K562 (cell line): ENCODE measurements around the gene VWA3B. TPM values are rescaled to one million over a fixed set of nuclear protein-coding genes. Genes with fewer than 3 reads are reported as not detected.

ENCODE experiments used
- ATAC-seq: fragments of 200-7000 bp; cut with Tn5 transposase; 3 replicates; pipeline ENCODE4 v1.9.1; 2020; ENCODE audit warnings: moderate library complexity
- BruUV-seq: library from RNA; stranded (reverse); fragments of 400-500 nt; replicated peaks from 2 replicates; lab custom pipeline; 2021; lab: Mats Ljungman, UMichigan
- CTCF ChIA-PET: fragments of 300-600 bp; formaldehyde crosslinking; extraction: SDS; loops from one replicate; lab custom pipeline; 2021; ENCODE audit warnings: low intra/inter-chr PET ratio; lab: Yijun Ruan, JAX
- POLR2A ChIA-PET: fragments of 300-600, 350-650 bp; sonication (Branson Sonifier 250); formaldehyde crosslinking; extraction: SDS; loops from one replicate; lab custom pipeline; 2021; ENCODE audit warnings: antibody characterized with exemption, inconsistent platforms; lab: Yijun Ruan, JAX
- DNase-seq, 4 experiments: peaks; one replicate each; pipeline versions ENCODE4 v3.0.0 to v3.0.0-alpha.2; 2011 to 2018; ENCODE audit warnings: low spot score in 3 of 4, mixed read lengths in 3 of 4; ENCODE audit errors: extremely low read depth in 1 of 4
- FAIRE-seq: peaks from 2 replicates; lab custom pipeline; 2011; peaks lifted over from hg19 to GRCh38; lab: Jason Lieb, UNC
- H2AFZ ChIP-seq: 2 replicates; pipeline ENCODE4 v1.6.0; 2011; ENCODE audit warnings: low read depth, low read length, control low read depth, inconsistent platforms
- H3K27ac ChIP-seq: fragments of 200-600 bp; 3 replicates; pipeline ENCODE4 v1.8.0; 2011; ENCODE audit warnings: low read depth, mild to moderate bottlenecking, control low read depth, inconsistent platforms, low read length, moderate library complexity, mixed read lengths; ENCODE audit errors: extremely low read depth
- H3K27me3 ChIP-seq, 2 experiments: fragments of 300-600 bp in 1 of 2; 2 replicates in 1 of 2; 3 replicates in 1 of 2; pipeline versions ENCODE4 v1.6.0 to v1.8.0; 2011; ENCODE audit warnings: inconsistent platforms in 2 of 2, low read length in 2 of 2, mild to moderate bottlenecking in 1 of 2, mixed read lengths in 1 of 2, moderate library complexity in 1 of 2; ENCODE audit not compliant: control insufficient read depth in 2 of 2, insufficient read depth in 2 of 2
- H3K36me3 ChIP-seq: fragments of 300-600 bp; 3 replicates; pipeline ENCODE4 v1.8.0; 2011; ENCODE audit warnings: mild to moderate bottlenecking, low read length, inconsistent platforms; ENCODE audit not compliant: control insufficient read depth, insufficient read depth
- H3K4me1 ChIP-seq, 2 experiments: fragments of 200-600 bp in 1 of 2; replicated peaks in 1 of 2; 2 replicates in 1 of 2; 3 replicates in 1 of 2; pipeline versions ENCODE4 v1.5.1 to v1.8.0; 2011; ENCODE audit warnings: inconsistent platforms in 2 of 2, low read length in 2 of 2, mild to moderate bottlenecking in 1 of 2, mixed read lengths in 1 of 2, moderate library complexity in 1 of 2; ENCODE audit not compliant: control insufficient read depth in 2 of 2, insufficient read depth in 2 of 2
- H3K4me2 ChIP-seq: 2 replicates; pipeline ENCODE4 v1.6.1; 2011; ENCODE audit warnings: low read length, control low read depth, inconsistent platforms, mixed read lengths; ENCODE audit not compliant: insufficient read depth
- H3K4me3 ChIP-seq: fragments of 200-600 bp; sonication (generic), shearing (Covaris generic); 2 replicates; pipeline ENCODE4 v1.5.1; 2016; ENCODE audit warnings: control low read depth, inconsistent platforms
- H3K79me2 ChIP-seq: fragments of 200-600 bp; 3 replicates; pipeline ENCODE4 v1.8.0; 2011; ENCODE audit warnings: low read length, inconsistent platforms; ENCODE audit not compliant: control insufficient read depth, insufficient read depth
- H3K9ac ChIP-seq, 2 experiments: 2 replicates each; pipeline versions ENCODE4 v1.6.0 to v1.6.1; 2011; ENCODE audit warnings: low read depth in 2 of 2, low read length in 2 of 2, control low read depth in 1 of 2, inconsistent platforms in 1 of 2, mild to moderate bottlenecking in 1 of 2, mixed read lengths in 1 of 2; ENCODE audit not compliant: insufficient read depth in 1 of 2
- H3K9me1 ChIP-seq: one replicate; pipeline ENCODE4 v1.6.0; 2011; ENCODE audit warnings: inconsistent platforms, mild to moderate bottlenecking, low read length, moderate library complexity; ENCODE audit not compliant: control insufficient read depth, insufficient read depth
- H3K9me3 ChIP-seq: replicated peaks from 2 replicates; pipeline ENCODE4 v1.5.1; 2011; ENCODE audit warnings: low read depth, low read length, inconsistent platforms; ENCODE audit not compliant: control insufficient read depth, insufficient read depth
- H4K20me1 ChIP-seq: replicated peaks from 2 replicates; pipeline ENCODE4 v1.6.1; 2011; ENCODE audit warnings: low read length, inconsistent platforms, mixed read lengths; ENCODE audit not compliant: control insufficient read depth, insufficient read depth
- CAMTA2 ChIP-seq: fragments of 250-450 bp; sonication (Bioruptor Pico); conservative IDR thresholded peaks from 2 replicates; pipeline ENCODE4 v1.5.1; 2022
- CBX8 ChIP-seq: fragments of 200-600 bp; sonication (generic); IDR thresholded peaks from 2 replicates; pipeline ENCODE4 v1.6.1; 2012; ENCODE audit warnings: borderline replicate concordance, mixed run types, low read depth, mild to moderate bottlenecking, moderate library complexity, mixed read lengths, low read length, control low read depth, inconsistent platforms; ENCODE audit not compliant: poor library complexity, severe bottlenecking; ENCODE audit errors: extremely low read depth
- FOXA3 ChIP-seq, 2 experiments: fragments of 450-650 bp in 1 of 2; sonication (generic) in 1 of 2; formaldehyde crosslinking; IDR thresholded peaks in 1 of 2; conservative IDR thresholded peaks in 1 of 2; 2 replicates each; pipeline versions ENCODE4 v1.4.0 to v1.8.0; 2020 to 2022; ENCODE audit warnings: mild to moderate bottlenecking in 2 of 2, missing genetic modification reagents in 1 of 2
- GABPB2 ChIP-seq: fragments of 250-450 bp; sonication (Bioruptor Pico); conservative IDR thresholded peaks from 2 replicates; pipeline ENCODE4 v1.5.1; 2021; ENCODE audit warnings: mild to moderate bottlenecking
- HDAC2 ChIP-seq: fragments of 450-650 bp; IDR thresholded peaks from 2 replicates; pipeline ENCODE4 v1.6.1; 2016; ENCODE audit warnings: mild to moderate bottlenecking
- MEF2A ChIP-seq: IDR thresholded peaks from 2 replicates; pipeline ENCODE4 v1.6.1; 2011; ENCODE audit warnings: low read depth, mild to moderate bottlenecking, low read length, moderate library complexity; ENCODE audit not compliant: control insufficient read depth
- MLX ChIP-seq, 2 experiments: fragments of 450-650 bp in 1 of 2; sonication (generic) in 1 of 2; formaldehyde crosslinking; conservative IDR thresholded peaks; 2 replicates each; pipeline versions ENCODE4 v1.4.0 to v1.8.1; 2020 to 2022; ENCODE audit warnings: mild to moderate bottlenecking in 1 of 2, missing genetic modification reagents in 1 of 2
- POLR2AphosphoS5 ChIP-seq: IDR thresholded peaks from 2 replicates; pipeline ENCODE4 v1.6.1; 2011; ENCODE audit warnings: mild to moderate bottlenecking, low read depth, low read length, moderate library complexity; ENCODE audit not compliant: control insufficient read depth, insufficient read depth
- RFX1 ChIP-seq: fragments of 450-650 bp; IDR thresholded peaks from 2 replicates; pipeline ENCODE4 v1.6.1; 2016; ENCODE audit warnings: mild to moderate bottlenecking, moderate library complexity
- SETDB1 ChIP-seq: IDR thresholded peaks from one replicate; pipeline ENCODE4 v1.6.1; 2012; ENCODE audit warnings: low read length, control low read depth, inconsistent platforms
- TCF15 ChIP-seq: fragments of 250-450 bp; sonication (Bioruptor Pico); IDR thresholded peaks from 2 replicates; pipeline ENCODE4 v1.8.0; 2022; ENCODE audit warnings: moderate library complexity, mild to moderate bottlenecking, inconsistent platforms
- THRA ChIP-seq: fragments of 450-650 bp; IDR thresholded peaks from 2 replicates; pipeline ENCODE4 v1.6.1; 2017; ENCODE audit warnings: mild to moderate bottlenecking, moderate library complexity
- WGBS: fragments of 100-300 bp; shearing (Covaris generic); methylation state at CpG from one replicate; pipeline ENCODE4 v1.1.6; 2016; ENCODE audit warnings: low coverage, mixed read lengths; ENCODE audit not compliant: insufficient coverage; ENCODE audit errors: missing lambda C conversion rate; 5-methylcytosine and 5-hydroxymethylcytosine counted together
- in situ Hi-C: fragments of 300-500 bp; cut with MboI; formaldehyde crosslinking; loops from 4 replicates; pipeline ENCODE4 v1.15.0; 2018; ENCODE audit warnings: inconsistent platforms, mixed read lengths
- intact Hi-C: fragments of 100-400 bp; cut with micrococcal nuclease; formaldehyde crosslinking; loops from 2 replicates; pipeline ENCODE4 v1.14.2; 2022
- polyA plus RNA-seq, 8 experiments: library from polyadenylated mRNA; depleted of rRNA in 4 of 8; stranded (reverse) in 5 of 8; unstranded in 3 of 8; fragments of >200 nt; fragmentation: Nextera tagmentation in 2 of 8; fragmentation: Illumina TruSeq in 1 of 8; extraction: Ambion mirVana in 2 of 8; extraction: Trizol in 1 of 8; gene quantifications; 2 replicates each; pipeline versions ENCODE4 v1.2.1 to v1.2.3, GENCODE V29; 2011 to 2014; ENCODE audit warnings: inconsistent platforms in 1 of 8, missing spikeins in 1 of 8
- total RNA-seq, 7 experiments: library from RNA; depleted of rRNA in 6 of 7; stranded (reverse); fragments of >200 nt in 6 of 7; fragmentation: Illumina TruSeq in 2 of 7; extraction: Trizol in 2 of 7; gene quantifications; 2 replicates each; pipeline versions ENCODE4 v1.2.1 to v1.2.3, GENCODE V29; 2011 to 2021; ENCODE audit warnings: low replicate concordance in 1 of 7

VWA3B gene
- total and polyA plus RNA-seq, 9 of the 15 experiments (the other 6 are each of a cell fraction or from before 2014, with no cell fraction given): not detected

GRCh38 chr2:98348066-98348561 lies 261.1 kb downstream of the VWA3B start:
- ChIA-PET POLR2A (interaction anchor here (0.7 kb wide), 1 partner anchor 12 kb away, joined by 3 read pairs; no protein-coding TSS in a partner anchor), CTCF (no interaction called here)
- Histone ChIP-seq H3K36me3 (no peaks in the 10 kb centered on the region), H3K27ac (no peak overlapping the region), H3K27me3 (peaks cover 6 to 26% of the 10 kb centered on the region in 2 experiments; a peak in 3 of 5 replicates), H3K9me1 (no peaks in the 10 kb centered on the region), H3K9ac (no peak overlapping the region), H3K4me2 (no peak overlapping the region), H3K9me3 (no peaks in the 10 kb centered on the region), H2AFZ (no peak overlapping the region), H3K79me2 (no peaks in the 10 kb centered on the region), H3K4me1 (peaks cover 0 to 5% of the 10 kb centered on the region in 2 experiments; a peak in 2 of 5 replicates), H3K4me3 (no peak overlapping the region), H4K20me1 (no peaks in the 10 kb centered on the region)
- FAIRE-seq: no peak
- no peak for ATAC-seq
- in situ Hi-C loops: no loop called here
- no peak for TF ChIP-seq FOXA3 (CRISPR knock-in tag; conservative IDR thresholded peaks at IDR 0.05 in 1 of 2, IDR thresholded peaks at IDR 0.05 in 1 of 2)
- TF ChIP-seq RFX1: peak; percentile 79
- BruUV-seq: no TSS peak
- intact Hi-C loops: no loop called here
- DNase-seq: no peak
- WGBS: 3% methylated on average over 13 of the region's 15 CpGs

- Histone ChIP-seq H3K4me3 (no peak overlapping the region), H2AFZ (no peak overlapping the region), H4K20me1 (no peaks in the 10 kb centered on the region), H3K9me1 (no peaks in the 10 kb centered on the region), H3K9ac (no peak overlapping the region), H3K36me3 (no peaks in the 10 kb centered on the region), H3K4me2 (no peak overlapping the region), H3K9me3 (no peaks in the 10 kb centered on the region; the same call in 1 of the 2 replicates), H3K27me3 (peaks cover 6 to 26% of the 10 kb centered on the region in 2 experiments; a peak in 3 of 5 replicates), H3K4me1 (peaks cover 0 to 5% of the 10 kb centered on the region in 2 experiments; a peak in 2 of 5 replicates), H3K79me2 (no peaks in the 10 kb centered on the region), H3K27ac (no peak overlapping the region)
- CTCF ChIA-PET: no interaction called here
- 0% methylated on average over 1 of the region's 1 CpG for WGBS
- in situ Hi-C loops (no loop called here), intact Hi-C loops (no loop called here)
- POLR2A ChIA-PET: no interaction called here
- ATAC-seq (no peak), FAIRE-seq (no peak), DNase-seq (no peak)
- no TSS peak for BruUV-seq
- TF ChIP-seq MLX (CRISPR knock-in tag; conservative IDR thresholded peaks at IDR 0.05): no peak
- no peak for TF ChIP-seq SETDB1
- no peak for TF ChIP-seq GABPB2
- TF ChIP-seq HDAC2: no peak
- TF ChIP-seq THRA: no peak
- TF ChIP-seq CBX8: no peak
- no peak for TF ChIP-seq POLR2AphosphoS5
- TF ChIP-seq CAMTA2 (CRISPR knock-in tag): no peak
- no peak for TF ChIP-seq MEF2A
- TF ChIP-seq TCF15 (CRISPR knock-in tag): no peak
Observed at GRCh38 chr2:98350411-98350810, 263.4 kb downstream of the VWA3B start.
